Fibroblast of upper back skin (primary cell): ENCODE data around the gene CCDC85B.

ENCODE experiments used
- DNase-seq: peaks from one replicate; pipeline ENCODE4 v3.0.0-alpha.2; 2013

The CCDC85B gene

GRCh38 chr11:65869643-65870306 lies 20.7 kb upstream of the CCDC85B start:
- no peak for DNase-seq

- no peak for DNase-seq
Observed at GRCh38 chr11:65870307-65870658, 20.2 kb upstream of the CCDC85B start.

- DNase-seq: no peak
Observed at GRCh38 chr11:65870706-65871681, 19.5 kb upstream of the CCDC85B start.

GRCh38 chr11:65871811-65872548 lies 18.5 kb upstream of the CCDC85B start:
- no peak for DNase-seq

- peak; percentile 74 for DNase-seq
Observed at GRCh38 chr11:65872586-65873317, 17.7 kb upstream of the CCDC85B start, which contains the start of gene EFEMP2. Gene EFEMP2, minus strand, starts transcription at chr11:65872800. Its CDS starts 446 bp downstream, at chr11:65872354.

- peak; percentile 92 for DNase-seq
Observed at GRCh38 chr11:65873318-65874156, 16.9 kb upstream of the CCDC85B start.

GRCh38 chr11:65879617-65880016 lies 10.9 kb upstream of the CCDC85B start, which contains the start of gene CTSW:
Gene CTSW, plus strand, starts transcription at chr11:65879837. Its CDS starts 18 bp downstream, at chr11:65879855.
- no peak for DNase-seq

GRCh38 chr11:65880027-65880426 lies 10.4 kb upstream of the CCDC85B start:
- no peak for DNase-seq

- no peak for DNase-seq
Observed at GRCh38 chr11:65880844-65881421, 9.5 kb upstream of the CCDC85B start.

- DNase-seq: no peak
Observed at GRCh38 chr11:65882120-65883057, 8.1 kb upstream of the CCDC85B start.

GRCh38 chr11:65883058-65883761 lies 7.3 kb upstream of the CCDC85B start:
- DNase-seq: no peak

- DNase-seq: no peak
Observed at GRCh38 chr11:65883786-65884715, 6.4 kb upstream of the CCDC85B start.

- peak; percentile 66 for DNase-seq
Observed at GRCh38 chr11:65884716-65885092, 5.8 kb upstream of the CCDC85B start.

- DNase-seq: no peak
Observed at GRCh38 chr11:65885231-65885630, 5.2 kb upstream of the CCDC85B start.

GRCh38 chr11:65885808-65886536 lies 4.5 kb upstream of the CCDC85B start:
- no peak for DNase-seq

- DNase-seq: no peak
Observed at GRCh38 chr11:65886826-65887722, 3.4 kb upstream of the CCDC85B start.
